Stimulated activated CD4-positive, alpha-beta T cell treated with anti-CD3 and anti-CD28 coated beads, Interleukin-15, amount 100 ng/mL, for 48 hours (primary cell): ENCODE results near the gene GABBR2.

Experiments
- DNase-seq, 2 donors: peaks; one replicate each; pipeline ENCODE4 v3.0.0-alpha.2; 2020; ENCODE audit warnings: low read depth in 2 of 2

Gene GABBR2

DNA sequence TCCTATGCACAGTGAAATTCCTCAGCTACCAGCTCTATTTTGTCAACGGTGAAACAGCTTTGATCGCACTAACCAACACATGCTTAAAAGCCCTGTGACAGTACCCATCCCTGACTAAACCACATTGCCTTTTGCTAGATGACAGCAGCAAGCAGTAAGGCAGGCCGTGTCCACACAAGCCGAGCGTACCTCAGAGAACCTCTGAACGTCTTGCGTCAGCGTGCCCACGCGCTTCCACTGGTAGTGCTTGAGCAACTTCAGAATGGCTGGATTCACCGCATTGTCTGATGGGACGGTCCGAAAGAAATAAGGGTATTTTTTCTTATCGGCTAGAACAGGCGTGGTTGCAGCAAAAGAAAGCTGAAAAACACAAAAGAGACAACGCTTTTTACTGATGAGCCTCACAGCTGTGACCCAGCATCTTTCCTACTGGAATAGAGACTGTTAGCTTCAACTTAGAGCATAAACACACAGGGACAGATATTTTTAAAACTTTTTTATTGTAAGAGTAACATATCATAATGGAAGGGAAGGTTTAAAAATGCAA lies 167.0 kb downstream of the GABBR2 start:
- DNase-seq: no peak

DNA sequence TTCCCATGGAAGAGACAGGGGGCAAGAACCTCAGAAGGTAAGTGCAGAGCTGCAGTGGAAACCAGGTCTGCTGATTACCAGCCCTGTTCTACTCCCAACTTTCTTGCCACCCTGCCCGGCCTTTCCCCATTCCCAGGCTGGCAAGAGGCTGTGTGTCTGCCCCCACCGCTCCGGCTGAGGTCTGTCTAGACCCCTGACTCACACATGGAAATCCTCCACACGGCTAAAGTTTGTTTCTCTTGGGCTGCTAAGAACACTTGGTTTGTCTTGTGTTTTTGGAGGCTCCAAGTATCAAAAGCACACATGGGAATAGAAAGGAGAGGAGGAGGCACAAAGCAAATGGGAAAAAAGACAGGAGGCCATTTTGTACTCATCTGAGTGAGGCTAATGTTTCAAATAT lies 168.3 kb downstream of the GABBR2 start:
- DNase-seq: no peak

DNA sequence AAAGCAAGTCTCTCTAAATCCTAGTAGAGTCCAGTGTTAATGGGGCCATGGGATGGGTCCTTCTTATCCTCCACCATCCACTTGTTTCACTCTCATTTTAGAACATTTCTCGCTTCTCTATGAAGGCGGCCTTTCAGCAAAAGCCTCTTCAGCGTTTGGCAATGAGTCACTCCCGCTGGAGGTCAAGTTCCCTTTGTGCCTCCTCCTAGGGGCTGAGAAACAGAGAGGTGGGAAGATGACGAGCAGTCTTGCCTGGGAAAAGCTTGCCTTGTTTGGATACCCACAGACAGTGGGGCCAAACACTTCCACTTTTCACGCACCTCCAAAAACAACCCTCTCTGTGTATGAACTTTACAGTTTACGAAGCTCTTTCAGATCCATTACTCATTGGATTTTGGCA lies 168.8 kb downstream of the GABBR2 start:
- no peak for DNase-seq

DNA sequence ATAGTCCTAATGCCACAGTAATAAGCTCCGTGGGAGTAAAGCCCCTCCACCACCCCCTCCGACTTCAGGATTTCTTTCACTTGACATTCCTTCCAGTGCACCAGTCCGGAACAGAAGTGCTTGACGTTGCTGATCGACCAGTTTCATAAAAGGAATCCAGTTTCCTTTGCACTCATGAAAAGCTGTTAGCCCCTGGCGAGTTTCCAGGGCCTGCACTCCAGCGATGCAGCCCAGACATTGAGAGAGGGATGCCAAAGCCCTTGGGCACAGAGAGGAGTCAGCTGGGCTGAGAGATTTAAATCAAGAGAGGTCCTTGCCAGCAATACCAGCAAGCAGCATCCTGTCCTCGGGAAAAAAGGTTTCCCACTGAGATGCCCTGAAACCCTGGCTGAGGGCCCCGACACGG lies 170.1 kb downstream of the GABBR2 start:
- DNase-seq: no peak

DNA sequence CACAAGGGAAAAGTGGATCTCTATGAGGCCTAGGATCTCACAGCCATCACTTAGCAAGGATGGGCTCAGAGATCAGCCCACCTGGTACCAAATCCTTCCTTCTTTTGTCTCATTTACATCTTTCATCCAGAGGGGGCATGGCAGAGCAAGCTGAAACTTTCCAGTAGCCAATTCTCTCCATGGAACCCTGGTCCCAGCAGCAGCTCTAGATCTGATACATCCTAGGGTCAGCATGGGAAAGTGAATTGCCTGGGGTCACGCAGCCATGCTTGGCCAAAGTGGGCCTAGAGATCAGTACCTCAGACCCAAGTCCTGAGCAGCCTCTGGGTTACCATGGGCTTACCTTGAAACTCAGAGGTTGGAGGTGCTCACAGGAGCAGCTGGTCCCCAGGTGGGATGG lies 170.5 kb downstream of the GABBR2 start:
- DNase-seq: no peak

DNA sequence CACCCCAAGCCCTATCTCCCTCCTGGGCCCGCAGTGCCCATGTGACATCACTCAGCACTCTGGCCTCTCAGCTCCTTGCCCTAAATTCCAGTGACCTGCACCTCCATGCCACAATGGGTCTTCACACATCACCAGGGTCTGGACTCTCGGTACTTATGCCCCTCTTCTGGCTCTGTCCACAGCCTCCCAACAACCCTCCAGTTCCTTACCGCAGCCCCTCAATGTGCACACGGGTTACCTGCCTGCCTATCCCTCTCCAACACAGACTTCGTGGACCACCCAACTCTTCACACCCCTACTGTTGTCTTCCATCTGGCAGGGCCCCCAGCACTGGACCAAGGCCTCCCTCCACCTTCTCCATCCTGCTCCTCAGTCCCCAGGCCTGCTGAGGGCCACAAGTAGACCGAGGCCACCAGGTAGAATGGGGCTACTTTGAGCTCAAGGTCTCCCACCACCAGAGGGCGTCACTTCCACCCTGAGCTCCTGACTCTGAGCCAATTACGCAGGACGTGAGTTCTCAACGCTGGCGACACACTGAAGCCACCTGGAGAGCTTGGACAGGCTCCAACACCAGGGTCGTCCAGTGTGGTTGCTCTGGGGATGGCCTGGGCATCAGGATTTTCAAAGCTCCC lies 172.1 kb downstream of the GABBR2 start:
- DNase-seq: peak; percentile 11 to 13

DNA sequence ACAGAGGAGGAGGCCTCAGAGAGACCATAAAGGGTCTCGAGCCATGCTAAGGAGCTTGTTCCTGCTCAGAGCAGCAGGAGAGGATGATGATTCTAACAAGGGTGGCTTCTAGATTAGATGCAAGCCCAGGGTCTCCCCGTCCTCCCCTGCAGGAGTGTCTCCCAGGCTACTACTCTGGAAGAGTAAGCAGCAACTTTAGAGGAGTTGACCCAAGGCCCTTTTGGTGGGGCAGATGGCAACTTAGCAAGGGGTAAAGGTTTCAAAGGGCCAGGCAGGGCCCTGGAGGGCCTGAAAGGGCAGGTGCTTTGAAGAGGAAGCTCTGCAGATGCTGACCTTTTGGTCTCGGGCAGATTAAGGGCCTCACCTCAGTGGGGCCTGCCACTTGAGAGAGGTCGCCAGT lies 174.9 kb downstream of the GABBR2 start:
- no peak for DNase-seq

DNA sequence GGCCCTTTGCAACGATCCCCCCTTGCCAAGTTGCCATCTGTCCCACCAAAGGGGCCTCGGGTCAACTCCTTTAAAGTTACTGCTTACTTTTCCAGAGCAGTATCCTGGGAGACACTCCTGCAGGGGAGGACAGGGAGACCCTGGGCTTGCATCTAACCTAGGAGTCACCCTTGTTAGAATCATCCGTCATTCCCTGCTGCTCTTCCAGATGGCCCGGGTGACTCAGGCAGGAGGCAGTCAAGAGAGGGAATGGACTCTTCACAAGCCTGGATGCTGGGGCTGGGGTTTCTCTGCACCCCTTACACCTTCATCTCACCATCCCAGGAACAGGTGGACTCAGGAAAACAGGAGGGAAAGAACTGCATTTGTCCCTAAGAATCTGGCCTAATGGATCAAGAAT lies 175.6 kb downstream of the GABBR2 start:
- no peak for DNase-seq

DNA sequence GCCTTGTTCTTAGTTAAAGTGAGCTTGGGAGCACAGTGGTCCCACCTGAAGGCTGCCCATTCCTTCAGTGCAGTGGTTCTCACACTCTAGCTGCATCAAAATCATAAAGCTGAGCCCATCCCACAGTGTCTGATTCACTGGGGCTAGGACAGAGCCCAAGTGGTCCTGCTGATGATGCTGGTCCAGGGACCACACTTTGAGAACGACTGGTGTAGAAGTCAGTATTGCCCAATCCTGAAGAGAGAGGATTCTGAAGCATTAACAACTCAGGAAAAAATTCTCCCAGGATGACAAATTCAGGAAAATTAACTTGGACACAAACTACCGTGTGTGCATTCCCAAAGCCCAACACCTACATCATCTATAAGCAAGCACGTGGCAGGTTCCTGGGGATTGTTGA lies 176.2 kb downstream of the GABBR2 start:
- DNase-seq: no peak

DNA sequence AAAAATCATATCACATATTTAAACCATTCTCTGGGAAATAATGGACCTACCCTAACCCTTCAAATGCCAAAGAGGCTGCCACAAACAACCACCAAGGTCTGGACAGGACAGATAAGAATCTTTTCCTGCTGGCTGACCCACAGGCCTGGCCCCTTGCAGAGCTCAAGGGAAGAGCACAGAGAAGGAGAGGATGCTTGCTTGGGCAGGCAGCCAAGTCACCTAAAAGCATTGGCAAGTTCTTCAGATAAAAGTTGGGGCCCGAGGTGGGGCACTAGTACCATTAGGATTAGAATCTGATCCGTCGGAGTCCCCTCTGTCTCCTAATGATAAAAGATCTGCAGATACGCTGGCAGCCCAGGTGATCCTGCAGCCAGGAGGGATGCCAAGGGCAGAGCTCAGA lies 176.6 kb downstream of the GABBR2 start:
- DNase-seq: no peak

DNA sequence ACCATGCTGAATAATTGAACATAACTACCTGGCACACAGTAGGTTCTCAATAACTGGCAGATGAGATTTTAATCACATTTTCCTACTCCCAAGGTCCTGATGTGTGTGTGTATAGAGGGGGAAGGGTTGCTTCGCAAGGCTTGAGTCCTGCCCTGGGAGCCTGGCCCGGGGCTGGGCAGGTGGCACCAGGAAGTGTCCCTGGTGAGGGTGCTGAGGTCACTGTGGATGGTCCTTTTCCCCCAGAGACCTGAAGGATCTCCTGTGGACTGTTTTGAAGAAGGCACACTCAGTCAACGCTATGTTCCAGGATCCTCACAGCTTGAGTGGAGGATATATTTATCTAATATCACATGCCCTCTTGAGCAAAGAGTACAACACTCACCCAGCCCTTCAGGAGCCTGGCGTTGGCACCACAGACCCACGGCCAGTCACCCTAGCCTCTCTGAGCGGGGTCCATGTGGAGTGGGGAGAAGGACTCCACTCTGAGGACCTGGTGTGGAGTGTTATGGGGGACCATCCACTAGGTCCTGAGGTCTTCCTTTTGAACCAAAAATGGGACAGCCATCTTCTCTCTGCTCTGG lies 177.8 kb downstream of the GABBR2 start:
- no peak for DNase-seq

DNA sequence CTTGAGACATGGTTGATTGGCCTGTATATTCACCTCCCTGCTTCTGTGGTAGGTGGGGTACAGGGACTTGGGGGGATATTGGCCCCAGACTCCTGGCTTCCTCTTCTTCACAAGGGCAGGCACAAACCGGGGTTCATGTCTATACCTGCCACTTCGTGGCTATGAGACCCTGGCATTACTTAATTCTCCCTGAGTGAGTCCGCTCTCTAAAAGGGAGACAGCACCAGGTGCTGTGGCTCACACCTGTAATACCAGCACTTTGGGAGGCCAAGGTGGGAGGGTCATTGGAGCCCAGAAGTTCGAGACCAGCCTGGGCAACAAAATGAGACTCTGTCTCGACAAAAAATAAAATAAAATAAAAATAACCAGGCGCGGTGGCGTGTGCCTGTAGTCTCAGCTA lies 178.5 kb downstream of the GABBR2 start:
- DNase-seq: no peak

DNA sequence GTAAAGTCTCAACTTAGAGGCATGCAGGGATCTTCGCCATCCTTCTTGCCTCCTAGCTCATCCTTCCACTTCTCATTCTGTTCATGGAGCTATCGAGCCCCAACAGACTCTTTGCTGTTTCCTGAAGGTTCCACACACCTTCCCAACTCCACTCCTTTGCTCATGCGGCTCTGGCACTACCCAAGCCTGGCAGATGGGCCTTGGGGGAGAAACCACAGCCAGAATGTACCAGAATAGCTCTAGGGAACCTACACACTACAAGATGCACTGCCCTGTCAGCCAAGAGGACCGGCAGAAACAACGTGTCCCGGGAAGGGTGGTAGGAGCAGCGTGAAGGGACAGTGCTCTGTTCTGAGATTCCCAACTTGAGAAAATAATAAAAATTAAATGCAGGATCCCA lies 178.9 kb downstream of the GABBR2 start:
- DNase-seq: no peak

DNA sequence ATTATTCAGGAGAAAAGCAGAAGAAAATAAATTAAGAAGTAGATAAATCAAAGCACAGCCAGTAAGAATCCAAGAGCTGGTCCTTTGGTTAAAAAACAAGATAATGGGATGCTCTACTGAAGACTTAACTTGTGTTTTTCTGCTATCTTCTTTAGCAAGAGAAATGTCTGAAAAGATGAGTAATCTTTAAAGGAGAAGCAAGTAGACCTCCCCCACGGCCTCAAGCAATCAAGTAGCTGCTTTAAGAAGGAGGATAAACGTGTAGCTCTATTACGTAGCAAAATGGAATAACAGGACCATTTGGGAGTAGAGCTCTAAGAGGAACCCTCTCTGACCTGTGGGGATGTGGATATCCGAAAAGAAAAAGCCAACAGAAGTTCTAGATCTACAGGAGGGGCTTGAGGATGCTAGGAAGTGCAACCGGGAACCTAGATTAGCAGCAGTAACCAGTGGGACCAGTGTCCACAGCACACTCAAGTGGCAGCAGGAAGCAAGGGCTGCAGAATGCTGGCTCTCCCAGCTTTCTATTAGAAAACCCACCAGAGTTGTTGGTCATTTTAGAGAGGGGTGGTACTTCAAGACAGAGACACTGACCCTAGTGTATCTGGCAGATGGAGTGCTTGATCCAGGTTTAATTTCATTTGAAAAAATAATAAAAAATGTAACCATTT lies 185.4 kb downstream of the GABBR2 start:
- DNase-seq: no peak

DNA sequence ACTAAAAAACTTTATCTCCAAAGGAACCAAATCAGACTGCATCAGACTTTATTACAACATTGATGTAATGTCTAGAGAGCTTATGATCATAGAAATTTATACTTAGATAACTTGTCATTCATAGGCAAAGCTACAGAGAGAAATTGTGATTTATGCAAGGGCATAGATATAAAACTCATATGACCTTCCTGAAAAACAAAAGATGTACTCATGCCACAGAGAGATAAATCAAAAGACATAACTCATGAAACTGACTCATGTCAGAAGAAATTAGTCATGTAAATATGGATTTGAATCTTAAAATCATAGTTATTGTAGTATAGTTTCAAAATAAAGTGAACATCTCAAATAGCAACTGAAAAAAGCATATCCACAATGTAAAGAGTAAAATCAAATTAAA lies 186.2 kb downstream of the GABBR2 start:
- DNase-seq: no peak

DNA sequence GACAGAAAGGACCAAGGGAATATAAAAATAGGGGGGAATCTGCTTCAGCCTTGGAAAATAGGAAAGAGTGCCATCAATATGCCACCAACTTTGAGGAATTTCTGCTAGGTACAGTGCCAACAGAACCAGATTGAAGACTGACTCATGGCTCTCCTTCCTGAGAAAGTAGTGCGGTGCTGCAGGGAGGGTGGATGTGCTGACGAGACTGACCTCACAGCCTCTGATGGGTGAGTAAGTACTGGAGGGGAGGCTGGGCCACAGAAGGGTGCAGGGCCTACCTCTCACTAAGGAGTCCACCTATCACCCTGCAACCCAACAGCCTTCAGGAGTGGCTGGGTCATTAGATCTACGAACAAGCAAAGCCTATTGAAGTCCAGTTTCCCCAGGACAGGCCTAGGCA lies 187.6 kb downstream of the GABBR2 start:
- no peak for DNase-seq

DNA sequence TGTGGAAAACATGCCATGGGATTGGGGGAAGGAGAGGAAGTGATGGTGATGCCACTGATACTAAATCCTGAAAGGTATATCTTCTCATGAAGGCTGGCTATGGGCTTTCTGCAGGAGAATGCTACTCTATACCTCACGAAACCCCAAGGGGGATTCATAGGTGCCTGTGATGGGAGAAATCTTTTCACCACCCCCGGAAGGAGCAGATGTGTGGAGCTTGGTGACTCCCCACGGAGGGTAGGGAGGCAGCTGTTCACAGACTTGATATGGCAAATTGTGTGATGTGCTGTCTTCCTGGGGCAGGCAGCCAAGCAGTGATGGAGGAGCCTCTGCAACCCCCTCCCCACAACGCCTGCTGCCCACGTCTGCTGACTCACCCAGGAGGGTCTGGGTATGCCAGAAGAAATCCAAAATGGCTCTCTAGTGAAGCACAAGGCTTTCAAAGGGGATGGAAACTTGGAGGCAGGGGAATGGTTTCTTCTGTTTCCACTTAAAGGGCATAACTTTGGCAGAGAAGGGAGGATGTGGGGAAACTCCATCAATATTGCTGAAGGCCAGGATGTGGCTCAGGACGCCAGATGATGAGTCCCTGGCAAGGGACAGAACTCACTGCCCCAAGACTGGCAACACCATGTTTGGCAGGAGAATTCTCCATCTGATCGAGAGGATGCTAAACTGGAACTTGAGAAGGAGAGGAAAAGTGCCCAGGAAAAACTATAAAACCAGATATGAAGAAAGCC lies 188.3 kb downstream of the GABBR2 start:
- no peak for DNase-seq

DNA sequence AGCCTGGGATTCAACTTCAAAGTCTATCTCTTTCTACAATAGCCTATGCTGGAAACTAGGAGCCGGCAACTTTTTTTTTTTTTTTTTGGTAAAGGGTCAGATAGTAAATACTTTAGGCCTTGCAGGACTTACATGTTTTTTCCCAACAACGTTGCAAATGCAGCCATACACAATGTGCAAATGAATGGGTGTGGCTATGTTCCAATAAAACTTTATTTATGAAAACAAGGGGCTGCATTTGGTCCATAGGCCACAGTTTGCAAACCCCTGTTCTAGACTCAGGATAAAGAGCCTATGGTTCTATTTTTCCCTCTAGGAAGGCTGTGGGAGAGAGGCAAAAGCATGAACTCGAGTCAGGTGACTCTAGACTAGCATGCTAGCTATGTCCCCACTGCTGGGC lies 189.1 kb downstream of the GABBR2 start:
- no peak for DNase-seq

DNA sequence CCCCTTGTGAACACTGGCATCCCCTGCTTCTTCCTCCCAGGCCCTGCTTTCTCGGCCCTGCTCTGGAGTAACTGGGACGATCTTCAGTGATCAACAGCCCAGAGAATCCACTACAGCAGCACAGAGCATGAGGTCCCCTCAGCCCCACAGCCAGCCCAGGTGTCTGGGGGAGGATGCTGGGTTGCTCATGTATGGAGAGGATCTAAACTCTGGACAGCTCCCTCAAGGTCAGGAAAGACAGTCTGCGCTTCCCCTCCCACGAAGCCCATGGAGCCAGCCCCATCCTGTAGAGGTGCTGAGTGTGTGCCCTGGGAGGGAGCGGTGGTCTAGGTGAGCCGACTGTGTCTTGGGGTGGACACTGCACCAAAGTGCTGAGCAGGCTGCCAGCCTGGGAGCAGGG lies 190.2 kb downstream of the GABBR2 start:
- DNase-seq: no peak

DNA sequence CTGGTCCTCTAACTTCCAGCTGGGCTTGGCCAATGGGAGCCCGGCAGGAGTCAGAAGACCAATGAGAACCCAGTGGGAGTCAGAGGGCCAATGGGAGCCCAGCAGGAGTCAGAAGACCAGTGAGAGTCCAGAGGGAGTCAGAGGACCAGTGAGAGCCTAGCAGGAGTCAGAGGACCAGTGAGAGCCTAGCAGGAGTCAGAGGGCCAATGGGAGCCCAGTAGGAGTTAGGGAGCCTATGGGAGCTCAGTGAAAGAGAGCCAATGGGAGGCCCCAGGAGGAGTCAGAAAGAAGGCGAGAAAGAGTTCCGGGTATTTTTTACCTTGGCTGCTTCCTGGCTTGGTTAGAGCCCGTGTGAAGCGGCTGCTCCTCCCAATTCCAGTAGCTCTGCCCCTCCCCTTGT lies 191.0 kb downstream of the GABBR2 start:
- DNase-seq: no peak

DNA sequence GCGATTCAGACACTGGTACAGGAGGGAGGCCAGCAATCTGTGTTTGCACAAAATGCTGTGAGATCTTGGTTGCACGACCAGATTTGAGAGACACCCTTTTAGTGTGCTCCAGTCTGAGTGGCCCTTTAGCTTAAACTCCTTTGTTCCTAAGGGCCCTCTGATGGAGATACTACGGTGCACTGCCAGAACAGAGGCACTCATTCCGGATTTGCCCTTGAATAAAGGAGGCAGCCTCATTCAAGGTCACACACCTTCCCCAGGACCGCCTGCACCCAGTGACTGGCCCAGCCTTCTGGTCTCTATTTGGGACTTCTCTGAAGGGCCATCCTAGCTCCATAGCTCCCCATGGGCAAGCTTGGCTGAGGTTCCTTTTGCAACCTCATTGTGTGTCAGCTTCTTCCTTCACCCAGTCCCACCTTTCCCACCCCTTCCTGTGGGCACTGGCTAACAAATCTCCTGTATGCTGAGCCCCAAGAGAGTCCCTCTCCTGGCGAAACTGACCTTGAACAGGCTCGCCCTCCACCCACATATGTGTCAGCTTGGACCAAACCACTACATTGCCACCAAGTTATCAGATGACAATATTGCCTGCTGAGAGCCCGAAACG lies 191.7 kb downstream of the GABBR2 start:
- DNase-seq: no peak

DNA sequence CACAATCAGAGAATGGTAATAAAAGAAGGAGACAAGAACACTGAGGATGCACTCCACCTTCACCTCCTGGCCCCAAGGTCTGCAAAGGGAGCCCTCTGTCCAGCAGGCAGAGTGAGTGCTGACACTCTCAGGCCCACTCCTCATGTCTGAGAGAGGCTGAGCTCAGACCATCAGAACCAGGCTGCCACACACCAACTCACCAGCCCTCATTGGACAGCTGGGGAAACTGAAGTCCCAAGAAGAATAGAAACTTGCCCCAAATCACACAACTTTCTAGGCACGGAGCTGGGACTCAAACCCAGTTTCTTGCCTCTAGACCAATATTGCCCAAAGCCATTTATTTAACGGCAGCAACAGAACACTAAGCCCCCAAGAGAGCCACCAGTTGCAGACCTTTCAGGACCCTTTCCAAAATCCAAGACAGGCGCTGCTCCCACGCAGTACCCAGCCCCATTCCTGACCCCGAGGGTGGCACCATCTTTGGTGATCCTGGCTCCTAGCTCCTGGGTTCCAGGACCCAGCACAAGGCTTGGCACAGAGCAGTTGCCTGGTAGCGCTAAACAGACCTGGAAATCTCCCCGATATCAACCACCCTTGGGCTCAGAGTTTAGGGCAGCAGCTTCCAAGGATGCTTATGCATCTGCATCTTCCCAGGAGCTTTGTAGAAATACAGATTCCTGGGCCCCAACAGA lies 192.4 kb downstream of the GABBR2 start:
- DNase-seq: no peak
